ENCODE measurements around the gene PRDM10. TPM values are rescaled to one million over a fixed set of nuclear protein-coding genes. Genes with fewer than 3 reads are reported as not detected.

Gene PRDM10
- total RNA-seq (1 to 10 TPM; 2.9 to 5.4 (median 3.7) TPM), polyA plus RNA-seq (1 to 10 TPM in 1 of 2 donors, under 1 TPM in 1; 0.75 to 3.1 TPM)
- long read RNA-seq, donor 1, partial matches to known transcripts = 5 of 9 reads
- long read RNA-seq, donor 1, other reads (novel, unspliced or antisense) = 4 of 9 reads
- long read RNA-seq, donor 2, partial matches to known transcripts = 4 of 7 reads
- long read RNA-seq, donor 2, other reads (novel, unspliced or antisense) = 3 of 7 reads
- long read RNA-seq, donor 3, partial matches to known transcripts = 2 of 3 reads
- long read RNA-seq, donor 3, other reads (novel, unspliced or antisense) = 1 of 3 reads

GRCh38 chr11:130002352-130002845 is at the start of gene PRDM10:
Gene PRDM10 (minus strand): TSS chr11:130002835. CDS start chr11:129960964, 41,871 bp downstream.
- intact Hi-C loops (cut with DNase I) = loop anchor here in 7 of 10 donors (1.0 to 5.0 kb wide), 8 partner anchors 65 to 135 kb away; partner anchors contain the start of gene APLP2 (in 5 of the 7)
- Histone ChIP-seq H3K36me3 (no peaks in the 10 kb centered on the region), H3K4me1 (peaks cover 3 to 35% (median 18%) of the 10 kb centered on the region in 9 donors), H3K9me3 (no peaks in the 10 kb centered on the region), H3K4me3 (peak within 1 kb of the TSS; percentile 56 to 92 (median 76)), H3K27ac (peak within 1 kb of the TSS; percentile 92 to 100 (median 99)), H3K27me3 (no peaks in the 10 kb centered on the region)
- DNase-seq (peak; percentile 94 to 95), ATAC-seq (peak; percentile 85 to 95 (median 90))
- 1% methylated on average over 30 to 33 of the region's 33 CpGs for WGBS, 2 donors
- no peak for TF ChIP-seq CTCF (IDR thresholded peaks at IDR 0.05)

DNA sequence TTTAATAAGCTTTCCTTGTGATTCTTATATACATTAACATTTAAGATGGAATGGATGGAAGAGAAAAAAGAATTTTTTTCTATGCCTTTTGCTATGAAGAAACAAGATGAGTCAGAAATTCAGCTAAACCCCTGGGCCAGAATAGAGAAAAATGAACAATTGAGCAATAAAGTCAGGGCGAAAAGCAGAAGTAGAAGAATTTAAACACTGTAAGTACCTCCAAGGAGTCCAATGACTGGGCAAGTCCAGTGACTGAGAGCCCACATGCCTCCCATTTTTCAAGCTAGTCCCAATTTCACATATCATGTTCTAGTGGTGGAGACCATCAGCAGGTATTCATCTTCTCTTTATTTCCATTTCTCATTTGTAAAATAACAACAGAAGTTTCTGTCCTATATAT is 48.4 kb upstream of the PRDM10 start:
- Histone ChIP-seq H3K36me3 (no peaks in the 10 kb centered on the region), H3K9me3 (peaks cover 0 to 7% (median 0%) of the 10 kb centered on the region in 11 donors), H3K27me3 (no peaks in the 10 kb centered on the region), H3K4me3 (no peak overlapping the region), H3K4me1 (peaks cover 0 to 35% (median 0%) of the 10 kb centered on the region in 9 donors), H3K27ac (peak overlapping the region in 1 of 10 donors; percentile 43)
- DNase-seq (no peak), ATAC-seq (peak in 2 of 8 donors; percentile 51 to 63)
- intact Hi-C loops (cut with DNase I) = no loop called here
- WGBS, 2 donors = 89 to 100% methylated on average over 1 of the region's 1 CpG
- TF ChIP-seq CTCF (IDR thresholded peaks at IDR 0.05) = no peak

DNA sequence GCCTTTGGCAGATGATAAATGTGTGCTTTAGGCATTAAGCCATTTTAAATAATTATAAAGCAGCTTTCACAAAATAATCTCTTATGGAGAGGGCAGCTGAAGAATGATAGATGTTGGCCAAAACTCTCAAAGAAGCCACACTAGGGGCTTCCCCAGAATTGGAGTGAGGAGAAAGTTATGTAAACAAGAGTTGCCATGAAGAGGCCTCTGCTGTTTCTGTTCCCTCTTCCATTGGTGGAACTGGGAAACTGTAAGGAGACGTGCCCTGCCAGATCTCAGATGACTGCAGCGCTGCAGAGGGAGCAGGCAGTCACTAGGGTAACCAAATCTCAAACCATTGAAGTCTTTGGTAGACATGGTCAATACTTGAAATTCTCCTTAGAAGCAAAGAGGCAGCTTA is 47.6 kb upstream of the PRDM10 start:
- H3K9me3 ChIP-seq = peaks cover 0 to 7% (median 0%) of the 10 kb centered on the region in 11 donors
- no peak for TF ChIP-seq CTCF (IDR thresholded peaks at IDR 0.05)
- peak overlapping the region in 1 of 10 donors; percentile 43 for H3K27ac ChIP-seq
- no peak overlapping the region for H3K4me3 ChIP-seq
- ATAC-seq (peak in 6 of 8 donors; percentile 56 to 82 (median 72)), DNase-seq (peak in 1 of 2 donors; percentile 15)
- intact Hi-C loops (cut with DNase I) = no loop called here
- no peaks in the 10 kb centered on the region for H3K36me3 ChIP-seq
- 46 to 53% methylated on average over 2 of the region's 2 CpGs for WGBS, 2 donors
- H3K27me3 ChIP-seq = no peaks in the 10 kb centered on the region
- H3K4me1 ChIP-seq = peaks cover 0 to 28% (median 0%) of the 10 kb centered on the region in 9 donors

- WGBS, 2 donors = 88 to 94% methylated on average over 1 of the region's 1 CpG
- no peak for DNase-seq
Observed at GRCh38 chr11:130049328-130049771, 46.7 kb upstream of the PRDM10 start.

More at GRCh38 chr11:130049328-130049771, 46.7 kb upstream of the PRDM10 start:
- H3K27me3 ChIP-seq = no peaks in the 10 kb centered on the region
- no peak for TF ChIP-seq CTCF (IDR thresholded peaks at IDR 0.05)
- H3K4me3 ChIP-seq = no peak overlapping the region
- intact Hi-C loops (cut with DNase I) = no loop called here
- H3K4me1 ChIP-seq = peaks cover 0 to 28% (median 0%) of the 10 kb centered on the region in 9 donors
- peaks cover 0 to 7% (median 0%) of the 10 kb centered on the region in 11 donors for H3K9me3 ChIP-seq
- ATAC-seq = no peak
- peak overlapping the region in 1 of 10 donors; percentile 43 for H3K27ac ChIP-seq
- no peaks in the 10 kb centered on the region for H3K36me3 ChIP-seq

All from heart right ventricle (tissue), 16 donors.